Karpas-422 (cell line): Measurements from ENCODE around the gene ZNF71. TPM values are rescaled to one million over a fixed set of nuclear protein-coding genes. Genes with fewer than 3 reads are reported as not detected.

Experiments
- total RNA-seq: library from RNA; depleted of rRNA; stranded (reverse); fragments of >200 nt; shearing (Covaris generic); gene quantifications from 2 replicates; pipeline ENCODE4 v1.2.3, GENCODE V29; 2014; ENCODE audit warnings: low replicate concordance; rRNA removed

The ZNF71 gene
- total RNA-seq, 1 experiment from 2014 or later, result 16.4 TPM

Other genes with a start within 250 kb of the ZNF71 start
- 2.6 and 3.4 TPM in 2 replicates for gene ZNF582, start 201.8 kb upstream of the ZNF71 start, total RNA-seq
- gene ZNF583, start 191.0 kb upstream of the ZNF71 start, total RNA-seq, result 4.9 and 6.7 TPM in 2 replicates
- gene ZNF667, start 118.0 kb upstream of the ZNF71 start, total RNA-seq, result not detected in 2 replicates
- not detected in 2 replicates for gene ZNF471, start 87.4 kb upstream of the ZNF71 start, total RNA-seq
- gene ZFP28, start 56.4 kb upstream of the ZNF71 start, total RNA-seq, result not detected in 2 replicates
- not detected in 2 replicates for gene ZNF470, start 27.8 kb upstream of the ZNF71 start, total RNA-seq
- gene SMIM17, start 47.9 kb downstream of the ZNF71 start, total RNA-seq, result 0.19 and 0.32 TPM in 2 replicates
- gene ZNF835, start 76.5 kb downstream of the ZNF71 start, total RNA-seq, result not detected in 2 replicates
- not detected in 2 replicates for gene PEG3, start 245.4 kb downstream of the ZNF71 start, total RNA-seq
- gene ZIM2, start 245.4 kb downstream of the ZNF71 start, total RNA-seq, result not detected in 2 replicates